GM19463 (cell line): Measurements from ENCODE around the gene ESR2.
A peak's percentile ranks its signal among the peaks of the same experiment; 100 is the strongest.
"Not testable (repeated sequence)": the region's sequence is repeated elsewhere in the genome, so short reads cannot be mapped to it uniquely, and the experiment has no call there.

Source experiments
- ATAC-seq: cut with Tn5 transposase; IDR thresholded peaks from one replicate; pipeline ENCODE4 v1.9.1; 2021; ENCODE audit warnings: mild to moderate bottlenecking, moderate library complexity; ENCODE audit not compliant: unreplicated experiment

Gene ESR2

GRCh38 chr14:64225151-64225757, 68.9 kb downstream of the ESR2 start:
- no peak for ATAC-seq

- no peak for ATAC-seq
These were observed 72.7 kb downstream of the ESR2 start for GRCh38 chr14:64221391-64222003.

- ATAC-seq = no peak
These were observed 73.7 kb downstream of the ESR2 start for GRCh38 chr14:64220466-64220865.

- no peak for ATAC-seq
These were observed 74.1 kb downstream of the ESR2 start for GRCh38 chr14:64220056-64220455.

GRCh38 chr14:64218344-64219240, 75.6 kb downstream of the ESR2 start:
- no peak for ATAC-seq

- ATAC-seq = peak; percentile 14
These were observed 76.3 kb downstream of the ESR2 start for GRCh38 chr14:64217834-64218233.

- ATAC-seq = peak; percentile 56
These were observed 76.9 kb downstream of the ESR2 start for GRCh38 chr14:64217308-64217707.

- no peak for ATAC-seq
These were observed 78.2 kb downstream of the ESR2 start for GRCh38 chr14:64215978-64216377.

GRCh38 chr14:64215274-64215673, 78.9 kb downstream of the ESR2 start:
- ATAC-seq = no peak

- no peak for ATAC-seq
These were observed 80.2 kb downstream of the ESR2 start for GRCh38 chr14:64213853-64214570.

GRCh38 chr14:64213086-64213485, 81.1 kb downstream of the ESR2 start:
- ATAC-seq = no peak

GRCh38 chr14:64212666-64213065, 81.5 kb downstream of the ESR2 start:
- ATAC-seq = no peak

GRCh38 chr14:64210912-64211311, 83.3 kb downstream of the ESR2 start:
- ATAC-seq = not testable (repeated sequence)

GRCh38 chr14:64210216-64210615, 84.0 kb downstream of the ESR2 start:
- no peak for ATAC-seq

- ATAC-seq = peak; percentile 93
These were observed 84.6 kb downstream of the ESR2 start for GRCh38 chr14:64209444-64210131.

GRCh38 chr14:64208981-64209380, 85.2 kb downstream of the ESR2 start:
- no peak for ATAC-seq

GRCh38 chr14:64208261-64208660, 85.9 kb downstream of the ESR2 start:
- ATAC-seq = no peak

GRCh38 chr14:64203366-64204006, 90.7 kb downstream of the ESR2 start:
- ATAC-seq = no peak

GRCh38 chr14:64202716-64203115, 91.5 kb downstream of the ESR2 start:
- no peak for ATAC-seq

GRCh38 chr14:64201921-64202545, 92.1 kb downstream of the ESR2 start:
- no peak for ATAC-seq
